ENCODE results near the gene NKG7. TPM values are rescaled to one million over a fixed set of nuclear protein-coding genes. Genes with fewer than 3 reads are reported as not detected.
A peak's percentile ranks its signal among the peaks of the same experiment; 100 is the strongest.

NKG7 gene
- total RNA-seq, 2 experiments from 2014 or later, result 92.1 to 125 TPM

GRCh38 chr19:51361239-51361638 is 11.2 kb downstream of the NKG7 start:
- Mint-ChIP-seq H3K27ac (no peak overlapping the region), H3K27me3 (no peaks in the 10 kb centered on the region), H3K4me3 (no peak overlapping the region), H3K9me3 (ENCODE audit: low read depth) (peaks cover under 1% of the 10 kb centered on the region), H3K4me1 (peaks cover 53% of the 10 kb centered on the region), H3K36me3 (ENCODE audit: low read depth) (peaks cover 19% of the 10 kb centered on the region)
- DNase-seq, result no peak
- ChIA-PET POLR2A (no interaction called here), CTCF (no interaction called here)
- ATAC-seq, result no peak
- intact Hi-C loops (cut with DNase I, micrococcal nuclease), result no loop called here

DNA sequence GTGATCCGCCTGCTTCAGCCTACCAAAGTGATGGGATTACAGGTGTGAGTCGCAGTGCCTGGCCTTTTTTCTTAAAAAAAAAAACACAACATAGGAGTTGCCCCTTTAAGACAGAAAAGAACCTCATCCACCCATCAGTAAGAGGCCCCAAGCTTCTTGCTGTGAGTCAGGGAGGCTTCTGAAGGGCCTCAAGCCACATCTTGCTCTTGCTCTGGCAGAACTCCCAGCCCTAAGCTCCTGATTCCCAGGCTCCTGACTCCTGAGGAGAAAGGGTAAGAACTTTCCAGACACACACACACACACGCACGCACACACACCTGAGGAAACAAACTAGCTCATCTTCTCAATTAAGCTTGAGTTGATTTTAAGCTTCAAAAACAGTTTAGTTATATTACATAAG is 13.2 kb downstream of the NKG7 start:
- Mint-ChIP-seq H3K27me3 (no peaks in the 10 kb centered on the region), H3K4me3 (no peak overlapping the region), H3K9me3 (ENCODE audit: low read depth) (peaks cover 2% of the 10 kb centered on the region), H3K36me3 (ENCODE audit: low read depth) (peaks cover 20% of the 10 kb centered on the region), H3K27ac (no peak overlapping the region), H3K4me1 (peaks cover 55% of the 10 kb centered on the region)
- DNase-seq, result no peak
- ChIA-PET POLR2A (interaction anchor here (0.6 kb wide), 1 partner anchor 1018 kb away, joined by 3 read pairs; no protein-coding TSS in a partner anchor), CTCF (interaction anchor here (0.6 to 1.8 kb wide), 4 partner anchors 11 to 62 kb away, joined by 3 to 9 read pairs (median 7); partner anchors contain the start of gene VSIG10L)
- intact Hi-C loops (cut with DNase I, micrococcal nuclease), result no loop called here
- no peak for ATAC-seq

DNA sequence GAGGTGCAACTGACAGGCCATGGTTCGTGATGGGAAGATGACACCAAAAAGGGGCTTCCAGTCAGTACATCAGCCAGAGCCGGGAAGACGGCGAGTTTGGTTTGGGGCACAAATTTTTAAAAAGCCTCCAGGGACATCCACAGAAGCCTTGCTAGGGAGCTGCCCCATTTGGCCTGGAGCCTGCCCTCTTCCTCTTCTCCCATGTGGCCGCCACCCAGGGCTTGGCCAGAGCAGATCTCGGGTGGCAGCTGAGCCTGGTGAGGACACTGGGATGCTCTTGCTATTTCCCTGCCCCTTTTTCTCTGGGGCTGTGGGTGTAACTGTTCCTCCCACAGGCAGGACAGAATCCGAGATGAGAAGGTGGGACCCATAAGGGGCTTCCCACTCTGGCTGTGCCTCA is 14.5 kb downstream of the NKG7 start:
- Mint-ChIP-seq H3K36me3 (ENCODE audit: low read depth) (peaks cover 19% of the 10 kb centered on the region), H3K4me3 (no peak overlapping the region), H3K27ac (no peak overlapping the region), H3K27me3 (no peaks in the 10 kb centered on the region), H3K4me1 (peaks cover 46% of the 10 kb centered on the region), H3K9me3 (ENCODE audit: low read depth) (peaks cover 2% of the 10 kb centered on the region)
- ChIA-PET POLR2A (no interaction called here), CTCF (interaction anchor here (0.6 kb wide), 1 partner anchor 105 kb away, joined by 3 read pairs; no protein-coding TSS in a partner anchor)
- intact Hi-C loops (cut with DNase I, micrococcal nuclease), result no loop called here
- DNase-seq (no peak), ATAC-seq (no peak)

DNA sequence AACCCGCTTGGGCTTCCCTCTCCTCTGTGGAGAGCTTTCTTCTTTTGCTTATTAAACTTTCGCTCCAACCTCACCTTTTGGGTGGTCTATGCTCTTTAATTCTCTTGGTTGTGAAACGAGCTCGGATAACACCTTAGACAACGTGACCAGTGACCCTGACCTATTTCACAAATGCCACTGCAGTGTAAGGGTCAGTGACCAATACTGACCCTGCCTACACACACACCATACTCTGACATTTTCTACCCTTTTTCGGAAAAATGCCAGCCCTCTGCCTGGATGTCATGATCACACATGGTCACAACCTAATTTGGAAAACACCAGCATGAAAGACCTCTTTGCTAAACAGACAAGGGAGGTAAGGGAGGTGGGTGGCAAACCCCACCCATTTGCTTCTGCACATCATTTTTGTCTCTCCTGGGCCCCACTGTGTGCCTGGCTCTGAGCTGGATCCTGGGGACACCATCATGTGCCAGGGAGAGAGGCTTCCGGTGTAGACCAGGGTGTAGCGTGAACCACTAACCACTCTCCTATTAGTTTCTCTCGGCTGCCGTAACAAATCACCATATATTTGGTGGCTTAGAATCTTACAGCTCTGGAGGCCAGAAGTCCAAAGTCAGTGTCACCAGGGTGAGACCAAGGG is 16.2 kb downstream of the NKG7 start:
- no peak for DNase-seq
- H3K4me3 Mint-ChIP-seq, result no peak overlapping the region
- H3K9me3 Mint-ChIP-seq (ENCODE audit: low read depth), result peaks cover 2% of the 10 kb centered on the region
- intact Hi-C loops (cut with DNase I, micrococcal nuclease), result no loop called here
- CTCF ChIA-PET, result interaction anchor here (0.6 to 1.0 kb wide), 3 partner anchors 17 to 811 kb away, joined by 3 to 4 read pairs (median 3); no protein-coding TSS in a partner anchor
- H3K4me1 Mint-ChIP-seq, result peaks cover 34% of the 10 kb centered on the region
- H3K27me3 Mint-ChIP-seq, result no peaks in the 10 kb centered on the region
- H3K36me3 Mint-ChIP-seq (ENCODE audit: low read depth), result peaks cover 29% of the 10 kb centered on the region
- POLR2A ChIA-PET, result no interaction called here
- no peak for ATAC-seq
- H3K27ac Mint-ChIP-seq, result no peak overlapping the region

DNA sequence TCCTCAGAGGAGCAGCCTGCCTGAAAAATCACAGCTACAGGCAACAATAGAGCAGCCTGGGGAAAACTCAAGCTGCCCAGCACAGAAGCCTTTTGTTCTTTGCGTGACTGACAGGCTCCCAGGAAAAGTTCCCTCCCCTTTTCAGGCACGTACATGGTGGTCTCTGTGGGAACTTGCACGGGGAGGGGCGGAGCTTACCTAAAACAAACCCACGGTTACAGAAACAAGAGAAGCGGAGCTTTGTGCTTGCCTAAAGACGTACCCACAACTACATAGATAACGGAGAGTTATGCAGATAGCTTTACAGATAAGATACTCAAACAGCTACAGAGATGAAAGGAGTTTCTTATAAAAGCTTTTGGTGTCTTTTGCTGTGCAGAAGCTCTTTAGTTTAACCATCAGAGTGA is 17.7 kb downstream of the NKG7 start:
- ChIA-PET CTCF (interaction anchor here (0.9 to 1.1 kb wide), 2 partner anchors 9 to 15 kb away, joined by 5 to 6 read pairs; no protein-coding TSS in a partner anchor), POLR2A (interaction anchor here (0.6 to 1.7 kb wide), 3 partner anchors 11 to 18 kb away, joined by 3 to 5 read pairs (median 3); no protein-coding TSS in a partner anchor)
- peak overlapping the region; percentile 24 for H3K4me3 Mint-ChIP-seq
- intact Hi-C loops (cut with DNase I, micrococcal nuclease), result no loop called here
- H3K4me1 Mint-ChIP-seq, result peaks cover 31% of the 10 kb centered on the region
- peak; percentile 84 for ATAC-seq
- H3K9me3 Mint-ChIP-seq (ENCODE audit: low read depth), result peaks cover 2% of the 10 kb centered on the region
- H3K27ac Mint-ChIP-seq, result peak overlapping the region; percentile 86
- DNase-seq, result peak; percentile 48
- H3K27me3 Mint-ChIP-seq, result no peaks in the 10 kb centered on the region
- H3K36me3 Mint-ChIP-seq (ENCODE audit: low read depth), result peaks cover 42% of the 10 kb centered on the region

GRCh38 chr19:51354103-51354741 is 18.2 kb downstream of the NKG7 start:
- peaks cover 26% of the 10 kb centered on the region for H3K4me1 Mint-ChIP-seq
- POLR2A ChIA-PET, result interaction anchor here (0.9 to 1.7 kb wide), 2 partner anchors 14 to 19 kb away, joined by 3 to 5 read pairs; no protein-coding TSS in a partner anchor
- CTCF ChIA-PET, result interaction anchor here (0.6 to 1.1 kb wide), 3 partner anchors 9 to 40 kb away, joined by 4 to 6 read pairs (median 5); no protein-coding TSS in a partner anchor
- peaks cover 2% of the 10 kb centered on the region for H3K9me3 Mint-ChIP-seq (ENCODE audit: low read depth)
- no peaks in the 10 kb centered on the region for H3K27me3 Mint-ChIP-seq
- ATAC-seq (no peak), DNase-seq (no peak)
- no peak overlapping the region for H3K4me3 Mint-ChIP-seq
- peak overlapping the region; percentile 25 for H3K27ac Mint-ChIP-seq
- intact Hi-C loops (cut with DNase I, micrococcal nuclease), result no loop called here
- peaks cover 39% of the 10 kb centered on the region for H3K36me3 Mint-ChIP-seq (ENCODE audit: low read depth)

DNA sequence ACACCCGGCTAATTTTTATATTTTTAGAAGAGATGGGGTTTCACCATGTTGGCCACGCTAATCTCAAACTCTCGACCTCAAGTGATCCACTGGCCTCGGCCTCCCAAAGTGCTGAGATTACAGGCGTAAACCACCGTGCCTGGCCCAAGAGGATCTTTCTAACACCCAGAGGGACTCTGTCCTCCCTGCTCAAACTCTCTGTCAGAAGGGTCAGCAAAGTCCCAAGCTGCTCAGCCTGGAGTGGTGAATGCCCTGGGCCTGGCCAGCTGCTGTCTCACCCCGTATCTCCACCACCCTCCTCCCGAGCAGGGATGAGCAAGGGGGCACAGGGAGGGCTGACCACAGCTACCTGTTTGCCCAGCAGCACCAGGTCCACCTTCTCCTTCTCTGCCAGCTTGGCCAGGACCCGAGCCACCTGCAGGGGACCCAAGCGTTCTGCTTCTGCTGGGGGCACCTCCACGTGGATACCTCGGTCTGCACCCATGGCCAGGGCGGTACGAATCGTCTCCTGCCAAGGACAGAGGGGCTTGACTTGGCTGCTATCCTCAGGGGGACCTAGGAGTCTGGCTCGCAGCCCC is 19.6 kb downstream of the NKG7 start:
- ATAC-seq (no peak), DNase-seq (no peak)
- H3K36me3 Mint-ChIP-seq (ENCODE audit: low read depth), result peaks cover 37% of the 10 kb centered on the region
- POLR2A ChIA-PET, result no interaction called here
- no peak overlapping the region for H3K27ac Mint-ChIP-seq
- H3K4me3 Mint-ChIP-seq, result no peak overlapping the region
- peaks cover 2% of the 10 kb centered on the region for H3K9me3 Mint-ChIP-seq (ENCODE audit: low read depth)
- no peaks in the 10 kb centered on the region for H3K27me3 Mint-ChIP-seq
- intact Hi-C loops (cut with DNase I, micrococcal nuclease), result no loop called here
- peaks cover 22% of the 10 kb centered on the region for H3K4me1 Mint-ChIP-seq
- CTCF ChIA-PET, result no interaction called here

DNA sequence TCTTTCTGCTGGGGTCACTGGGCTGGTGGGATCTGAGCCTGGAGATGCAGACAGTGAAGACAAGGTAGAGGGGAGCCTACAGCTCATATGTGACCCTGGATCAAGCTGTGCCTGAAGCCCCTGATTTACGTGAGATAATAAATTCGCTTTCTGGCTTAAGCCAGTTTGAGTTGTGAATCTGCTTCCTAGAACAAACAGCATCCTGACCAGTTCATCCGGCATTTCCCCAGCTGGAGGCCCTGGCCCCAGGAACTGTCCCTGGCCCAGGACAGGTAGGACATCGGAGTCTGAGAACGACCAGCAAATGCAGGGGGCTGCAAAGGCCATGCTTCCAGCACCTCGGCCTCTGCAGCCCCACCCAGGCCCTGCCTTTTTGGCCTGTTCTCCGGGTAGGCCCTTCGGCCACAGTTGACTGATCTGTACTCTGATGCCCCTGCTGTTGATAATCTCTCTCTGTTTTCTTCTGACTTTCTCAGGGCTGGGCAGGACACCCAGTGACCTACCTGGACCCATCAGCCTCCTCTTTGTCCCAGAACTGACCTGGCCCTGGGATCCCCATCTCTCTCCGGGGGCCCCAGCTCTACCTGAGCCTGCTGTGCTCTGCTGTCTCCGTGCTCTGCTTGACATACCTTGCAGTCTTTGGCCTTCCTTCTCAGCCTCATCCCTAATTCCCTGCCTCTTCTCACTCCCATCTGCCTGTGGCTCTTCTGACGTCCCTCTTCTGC is 21.0 kb downstream of the NKG7 start:
- H3K9me3 Mint-ChIP-seq (ENCODE audit: low read depth), result peaks cover 2% of the 10 kb centered on the region
- ChIA-PET POLR2A (no interaction called here), CTCF (no interaction called here)
- DNase-seq (no peak), ATAC-seq (no peak)
- H3K36me3 Mint-ChIP-seq (ENCODE audit: low read depth), result peaks cover 42% of the 10 kb centered on the region
- no peak overlapping the region for H3K27ac Mint-ChIP-seq
- H3K4me1 Mint-ChIP-seq, result peaks cover 19% of the 10 kb centered on the region
- H3K4me3 Mint-ChIP-seq, result no peak overlapping the region
- intact Hi-C loops (cut with DNase I, micrococcal nuclease), result no loop called here
- H3K27me3 Mint-ChIP-seq, result no peaks in the 10 kb centered on the region

DNA sequence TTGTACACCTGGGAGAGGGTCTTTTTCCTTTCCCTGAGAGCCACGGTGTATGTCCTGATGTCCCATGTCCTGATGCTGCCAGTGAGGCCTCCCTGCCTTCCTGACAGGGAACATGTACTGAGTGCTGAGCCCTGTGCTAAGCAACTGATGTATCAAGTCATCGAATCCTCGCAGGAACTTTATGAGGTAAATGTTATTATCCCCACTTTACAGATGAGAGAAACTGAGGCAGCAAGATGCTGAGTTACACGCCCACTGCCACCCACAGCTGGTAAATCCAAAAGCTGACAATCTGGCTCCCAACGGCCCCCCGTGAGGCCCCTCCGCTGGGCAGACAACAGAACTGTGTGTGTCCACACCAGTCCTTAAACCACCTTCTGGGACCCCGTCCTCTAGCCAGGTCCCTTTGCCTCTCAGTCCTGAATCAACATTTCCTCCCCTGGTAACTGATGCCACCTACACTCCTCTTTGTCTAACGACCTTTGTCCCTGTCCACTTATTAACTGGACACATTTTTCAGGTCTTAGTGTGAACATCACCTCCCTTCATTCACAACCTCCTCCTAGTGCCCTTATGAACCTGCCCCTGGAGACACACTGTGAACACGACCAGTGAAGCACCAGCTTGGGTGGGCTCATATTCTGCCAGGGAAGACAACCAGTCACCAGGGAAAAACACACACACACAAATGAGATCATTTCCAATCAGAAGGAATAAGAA is 25.1 kb downstream of the NKG7 start:
- peaks cover 43% of the 10 kb centered on the region for H3K36me3 Mint-ChIP-seq (ENCODE audit: low read depth)
- H3K27ac Mint-ChIP-seq, result peak overlapping the region; percentile 17
- intact Hi-C loops (cut with DNase I, micrococcal nuclease), result no loop called here
- ATAC-seq (no peak), DNase-seq (no peak)
- no peaks in the 10 kb centered on the region for H3K4me1 Mint-ChIP-seq
- POLR2A ChIA-PET, result no interaction called here
- CTCF ChIA-PET, result interaction anchor here (0.6 kb wide), 1 partner anchor 18 kb away, joined by 3 read pairs; no protein-coding TSS in a partner anchor
- no peaks in the 10 kb centered on the region for H3K27me3 Mint-ChIP-seq
- H3K9me3 Mint-ChIP-seq (ENCODE audit: low read depth), result no peaks in the 10 kb centered on the region
- no peak overlapping the region for H3K4me3 Mint-ChIP-seq

- ATAC-seq (no peak), DNase-seq (no peak)
- ChIA-PET POLR2A (interaction anchor here (0.6 kb wide), 1 partner anchor 186 kb away, joined by 3 read pairs; no protein-coding TSS in a partner anchor), CTCF (interaction anchor here (0.6 kb wide), 1 partner anchor 19 kb away, joined by 3 read pairs; no protein-coding TSS in a partner anchor)
- no peaks in the 10 kb centered on the region for H3K4me1 Mint-ChIP-seq
- H3K4me3 Mint-ChIP-seq, result no peak overlapping the region
- peaks cover 37% of the 10 kb centered on the region for H3K36me3 Mint-ChIP-seq (ENCODE audit: low read depth)
- no peaks in the 10 kb centered on the region for H3K9me3 Mint-ChIP-seq (ENCODE audit: low read depth)
- H3K27ac Mint-ChIP-seq, result no peak overlapping the region
- H3K27me3 Mint-ChIP-seq, result no peaks in the 10 kb centered on the region
- intact Hi-C loops (cut with DNase I, micrococcal nuclease), result no loop called here
These were observed 25.7 kb downstream of the NKG7 start for GRCh38 chr19:51346742-51347141.
